Thyroid gland (tissue), 4 donors: ENCODE data around the gene COL13A1.

Experiments
- POLR2A ChIP-seq, 2 donors: fragments of 450-650 bp; IDR thresholded peaks; one replicate each; pipeline ENCODE4 v1.6.1; 2017; ENCODE audit warnings: antibody characterized with exemption in 2 of 2, mild to moderate bottlenecking in 2 of 2, moderate library complexity in 1 of 2
- TF ChIP-seq, protein P1 (sequence below), 6 experiments: fragments of 200-600 bp in 3 of 6; fragments of 450-650 bp in 3 of 6; sonication (generic) in 3 of 6; IDR thresholded peaks; one replicate each; pipeline ENCODE4 v1.5.1; 2016 to 2019; ENCODE audit warnings: antibody characterized with exemption in 6 of 6, mild to moderate bottlenecking in 2 of 6, inconsistent platforms in 1 of 6, moderate library complexity in 1 of 6

- no peak for TF ChIP-seq POLR2A (IDR thresholded peaks at IDR 0.05)
- TF ChIP-seq, protein P1, sequence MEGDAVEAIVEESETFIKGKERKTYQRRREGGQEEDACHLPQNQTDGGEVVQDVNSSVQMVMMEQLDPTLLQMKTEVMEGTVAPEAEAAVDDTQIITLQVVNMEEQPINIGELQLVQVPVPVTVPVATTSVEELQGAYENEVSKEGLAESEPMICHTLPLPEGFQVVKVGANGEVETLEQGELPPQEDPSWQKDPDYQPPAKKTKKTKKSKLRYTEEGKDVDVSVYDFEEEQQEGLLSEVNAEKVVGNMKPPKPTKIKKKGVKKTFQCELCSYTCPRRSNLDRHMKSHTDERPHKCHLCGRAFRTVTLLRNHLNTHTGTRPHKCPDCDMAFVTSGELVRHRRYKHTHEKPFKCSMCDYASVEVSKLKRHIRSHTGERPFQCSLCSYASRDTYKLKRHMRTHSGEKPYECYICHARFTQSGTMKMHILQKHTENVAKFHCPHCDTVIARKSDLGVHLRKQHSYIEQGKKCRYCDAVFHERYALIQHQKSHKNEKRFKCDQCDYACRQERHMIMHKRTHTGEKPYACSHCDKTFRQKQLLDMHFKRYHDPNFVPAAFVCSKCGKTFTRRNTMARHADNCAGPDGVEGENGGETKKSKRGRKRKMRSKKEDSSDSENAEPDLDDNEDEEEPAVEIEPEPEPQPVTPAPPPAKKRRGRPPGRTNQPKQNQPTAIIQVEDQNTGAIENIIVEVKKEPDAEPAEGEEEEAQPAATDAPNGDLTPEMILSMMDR (IDR thresholded peaks at IDR 0.05), result no peak
These were observed 18.2 kb upstream of the COL13A1 start for GRCh38 chr10:69783515-69783914.
